Measurements from ENCODE around the gene LRMDA. TPM values are rescaled to one million over a fixed set of nuclear protein-coding genes. Genes with fewer than 3 reads are reported as not detected.
A peak's percentile ranks its signal among the peaks of the same experiment; 100 is the strongest.

The LRMDA gene
- total RNA-seq (2014; rRNA removed; shearing (Covaris generic)): not detected in 2 replicates

- in situ Hi-C loops (cut with HindIII; ENCODE audit: low sequenced_read_pairs): no loop called here
- no peak for DNase-seq (ENCODE audit: low spot score)
These were observed at the start of gene LRMDA for GRCh38 chr10:75431180-75432111. Gene LRMDA (plus strand): TSS chr10:75431624.

GRCh38 chr10:75386128-75386527, 45.3 kb upstream of the LRMDA start:
- in situ Hi-C loops (cut with HindIII; ENCODE audit: low sequenced_read_pairs): no loop called here
- DNase-seq (ENCODE audit: low spot score): no peak

- in situ Hi-C loops (cut with HindIII; ENCODE audit: low sequenced_read_pairs): no loop called here
- no peak for DNase-seq (ENCODE audit: low spot score)
These were observed 43.3 kb upstream of the LRMDA start for GRCh38 chr10:75388082-75388481.

- in situ Hi-C loops (cut with HindIII; ENCODE audit: low sequenced_read_pairs): no loop called here
- no peak for DNase-seq (ENCODE audit: low spot score)
These were observed 41.2 kb upstream of the LRMDA start for GRCh38 chr10:75390178-75390577.

GRCh38 chr10:75392271-75392670, 39.2 kb upstream of the LRMDA start:
- in situ Hi-C loops (cut with HindIII; ENCODE audit: low sequenced_read_pairs): no loop called here
- DNase-seq (ENCODE audit: low spot score): no peak

GRCh38 chr10:75392744-75393143, 38.7 kb upstream of the LRMDA start:
- in situ Hi-C loops (cut with HindIII; ENCODE audit: low sequenced_read_pairs): no loop called here
- no peak for DNase-seq (ENCODE audit: low spot score)

GRCh38 chr10:75394221-75394620, 37.2 kb upstream of the LRMDA start:
- in situ Hi-C loops (cut with HindIII; ENCODE audit: low sequenced_read_pairs): no loop called here
- no peak for DNase-seq (ENCODE audit: low spot score)

GRCh38 chr10:75395066-75395931, 36.1 kb upstream of the LRMDA start:
- no peak for DNase-seq (ENCODE audit: low spot score)
- in situ Hi-C loops (cut with HindIII; ENCODE audit: low sequenced_read_pairs): no loop called here

GRCh38 chr10:75395932-75396630, 35.3 kb upstream of the LRMDA start:
- DNase-seq (ENCODE audit: low spot score): no peak
- in situ Hi-C loops (cut with HindIII; ENCODE audit: low sequenced_read_pairs): no loop called here

- DNase-seq (ENCODE audit: low spot score): no peak
- in situ Hi-C loops (cut with HindIII; ENCODE audit: low sequenced_read_pairs): no loop called here
These were observed 34.6 kb upstream of the LRMDA start for GRCh38 chr10:75396631-75397495.

- in situ Hi-C loops (cut with HindIII; ENCODE audit: low sequenced_read_pairs): no loop called here
- DNase-seq (ENCODE audit: low spot score): no peak
These were observed 33.8 kb upstream of the LRMDA start for GRCh38 chr10:75397496-75398199.

- in situ Hi-C loops (cut with HindIII; ENCODE audit: low sequenced_read_pairs): no loop called here
- DNase-seq (ENCODE audit: low spot score): no peak
These were observed 33.2 kb upstream of the LRMDA start for GRCh38 chr10:75398200-75398691.

- in situ Hi-C loops (cut with HindIII; ENCODE audit: low sequenced_read_pairs): no loop called here
- DNase-seq (ENCODE audit: low spot score): no peak
These were observed 32.5 kb upstream of the LRMDA start for GRCh38 chr10:75398692-75399460.

- in situ Hi-C loops (cut with HindIII; ENCODE audit: low sequenced_read_pairs): no loop called here
- peak; percentile 50 for DNase-seq (ENCODE audit: low spot score)
These were observed 31.8 kb upstream of the LRMDA start for GRCh38 chr10:75399461-75400162.

- in situ Hi-C loops (cut with HindIII; ENCODE audit: low sequenced_read_pairs): no loop called here
- no peak for DNase-seq (ENCODE audit: low spot score)
These were observed 31.2 kb upstream of the LRMDA start for GRCh38 chr10:75400163-75400770.
